HG03095 (cell line): ENCODE data around the gene WFDC9.
"Not testable (repeated sequence)": the region's sequence is repeated elsewhere in the genome, so short reads cannot be mapped to it uniquely, and the experiment has no call there.

Experiments used
- ATAC-seq: cut with Tn5 transposase; IDR thresholded peaks from one replicate; pipeline ENCODE4 v1.9.1; 2021; ENCODE audit warnings: moderate library complexity; ENCODE audit not compliant: unreplicated experiment

The WFDC9 gene

GRCh38 chr20:45631184-45631583 lies at the start of gene WFDC9:
Gene WFDC9 (minus strand): TSS chr20:45631284. CDS start chr20:45610181, 21,103 bp downstream.
- no peak for ATAC-seq

GRCh38 chr20:45679650-45680049 lies 48.6 kb upstream of the WFDC9 start:
- ATAC-seq, result no peak

- no peak for ATAC-seq
These were observed 41.7 kb upstream of the WFDC9 start for GRCh38 chr20:45672765-45673164.

DNA sequence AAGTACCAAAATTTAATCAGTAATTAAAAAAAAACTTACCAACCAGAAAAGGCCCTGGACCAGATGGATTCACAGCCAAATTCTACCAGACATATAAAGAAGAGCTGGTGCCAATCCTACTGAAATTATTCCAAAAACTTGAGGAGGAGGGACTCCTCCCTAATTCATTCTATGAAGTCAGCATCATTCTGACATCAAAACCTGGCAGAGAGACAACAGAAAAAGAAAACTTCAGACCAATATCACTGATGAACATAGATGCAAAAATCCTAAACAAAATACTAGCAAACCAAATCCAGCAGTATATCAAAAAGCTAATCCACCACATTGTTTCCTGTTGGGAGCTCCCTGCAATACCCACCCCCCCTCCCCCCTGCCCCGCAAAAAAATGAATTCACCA lies 39.1 kb upstream of the WFDC9 start, which contains the start of gene WFDC11:
Gene WFDC11, minus strand, starts transcription at position 101 of the 400 bp plus-strand sequence. CDS start 19,639 bp downstream, outside the sequence.
- no peak for ATAC-seq

DNA sequence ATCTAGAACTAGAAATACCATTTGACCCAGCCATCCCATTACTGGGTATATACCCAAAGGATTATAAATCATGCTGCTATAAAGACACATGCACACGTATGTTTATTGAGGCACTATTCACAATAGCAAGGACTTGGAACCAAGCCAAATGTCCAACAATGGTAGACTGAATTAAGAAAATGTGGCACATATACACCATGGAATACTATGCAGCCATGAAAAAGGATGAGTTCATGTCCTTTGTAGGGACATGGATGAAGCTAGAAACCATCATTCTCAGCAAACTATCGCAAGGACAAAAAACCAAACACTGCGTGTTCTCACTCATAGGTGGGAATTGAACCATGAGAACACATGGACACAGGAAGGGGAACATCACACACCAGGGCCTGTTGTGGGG lies 26.0 kb upstream of the WFDC9 start:
- ATAC-seq, result not testable (repeated sequence)

DNA sequence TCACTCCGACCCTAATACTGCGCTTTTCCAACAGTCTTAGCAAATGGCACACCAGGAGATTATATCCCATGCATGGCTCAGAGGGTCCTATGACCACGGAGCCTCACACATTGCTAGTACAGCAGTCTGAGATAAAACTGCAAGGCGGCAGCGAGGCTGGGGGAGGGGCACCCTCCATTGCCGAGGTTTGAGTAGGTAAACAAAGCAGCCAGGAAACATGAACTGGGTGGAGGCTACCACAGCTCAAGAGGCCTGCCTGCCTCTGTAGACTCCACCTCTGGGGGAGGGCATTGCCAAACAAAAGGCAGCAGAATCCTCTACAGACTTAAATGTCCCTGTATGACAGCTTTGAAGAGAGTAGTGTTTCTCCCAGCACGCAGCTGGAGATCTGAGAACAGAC lies 20.6 kb upstream of the WFDC9 start:
- ATAC-seq, result not testable (repeated sequence)

GRCh38 chr20:45649312-45649863 lies 18.3 kb upstream of the WFDC9 start:
- no peak for ATAC-seq

DNA sequence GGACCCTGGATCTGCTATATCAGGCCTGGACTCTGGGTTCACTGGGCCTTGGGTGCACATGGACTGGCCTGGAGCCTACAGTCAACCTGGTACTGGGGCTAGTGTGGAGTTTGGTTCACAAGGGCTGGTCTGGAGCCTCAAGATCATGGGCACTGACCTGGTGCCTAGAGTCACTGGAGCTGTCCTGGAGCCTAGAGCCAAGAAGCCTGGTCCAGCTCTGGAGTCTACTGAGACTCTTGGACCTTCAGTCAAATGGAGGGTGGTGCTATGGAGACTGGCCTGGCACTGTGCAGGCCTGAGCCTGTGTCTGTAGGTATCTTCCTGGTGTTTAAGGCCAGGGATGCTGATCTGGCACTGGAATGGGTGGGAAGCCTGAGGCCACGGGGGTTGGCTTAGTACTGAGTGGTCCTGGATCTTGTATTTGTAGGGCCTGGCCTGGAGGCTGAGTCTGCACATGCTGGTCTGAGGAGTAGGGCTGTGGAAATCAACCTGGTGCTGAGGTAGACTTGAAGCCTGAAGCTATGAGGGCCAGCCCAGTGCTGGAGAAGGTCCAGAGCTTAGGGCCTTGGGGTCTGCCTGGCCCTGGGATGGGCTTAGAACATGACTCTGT lies 16.5 kb upstream of the WFDC9 start:
- ATAC-seq, result no peak

- ATAC-seq, result no peak
These were observed 15.8 kb upstream of the WFDC9 start for GRCh38 chr20:45646875-45647274.

GRCh38 chr20:45645869-45646268 lies 14.8 kb upstream of the WFDC9 start:
- not testable (repeated sequence) for ATAC-seq

- ATAC-seq, result not testable (repeated sequence)
These were observed 10.0 kb upstream of the WFDC9 start for GRCh38 chr20:45641076-45641475.

DNA sequence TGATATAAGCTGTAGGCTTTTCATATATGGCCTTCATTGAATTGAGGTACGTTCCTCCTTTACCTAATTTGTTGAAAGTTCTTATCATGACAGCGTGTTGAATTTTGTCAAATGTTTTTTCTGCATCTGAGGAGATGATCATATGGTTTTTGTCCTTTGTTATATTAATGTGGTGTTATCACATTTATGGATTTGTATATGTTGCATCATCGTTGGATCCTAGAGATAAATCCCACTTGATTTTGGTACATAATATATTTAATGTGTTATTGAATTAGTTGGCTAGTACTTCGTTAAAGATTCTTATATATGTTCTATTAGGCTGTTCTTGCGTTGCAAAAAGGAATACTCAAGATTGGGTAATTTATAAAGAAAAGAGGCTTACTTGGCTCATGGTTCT lies 8.6 kb upstream of the WFDC9 start:
- ATAC-seq, result no peak

DNA sequence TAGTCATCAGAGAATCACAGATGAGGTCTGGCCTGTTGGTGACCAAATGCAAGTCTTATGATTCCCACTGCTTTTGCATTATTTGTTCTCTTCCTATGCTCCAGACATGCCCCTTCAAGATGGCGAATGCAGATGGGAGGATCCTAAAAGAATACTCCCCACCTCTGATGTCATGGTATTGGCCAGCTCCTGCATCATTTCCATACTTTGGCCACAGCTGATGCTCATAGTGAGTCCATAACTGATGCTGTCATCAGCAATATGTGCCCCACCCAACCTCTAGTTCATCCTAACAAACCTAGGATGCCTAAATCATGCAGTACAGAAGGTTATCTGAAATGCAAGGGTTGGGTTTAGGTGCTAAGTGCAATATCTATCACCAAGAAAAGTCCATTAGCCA lies 5.4 kb upstream of the WFDC9 start:
- no peak for ATAC-seq

DNA sequence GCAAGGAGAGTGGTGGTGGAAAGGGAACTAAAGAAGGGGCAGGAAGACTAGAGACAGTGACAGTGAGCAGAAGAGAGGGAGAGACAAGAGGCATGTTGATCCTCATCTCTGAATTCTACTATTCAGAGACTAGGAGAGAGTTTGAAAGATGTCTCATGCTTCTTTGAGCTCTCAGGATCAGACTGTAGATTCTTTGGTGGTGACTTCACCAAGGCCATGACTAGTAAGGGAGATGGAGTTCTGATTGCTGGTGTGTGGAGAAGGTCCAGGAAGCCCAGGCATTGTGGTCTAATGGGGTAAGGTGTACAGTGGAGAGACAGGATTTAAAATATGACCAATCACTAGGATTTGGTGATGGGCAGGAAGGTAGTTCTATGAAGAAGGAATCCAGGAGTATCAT lies 713 bp downstream of the WFDC9 start:
- no peak for ATAC-seq

GRCh38 chr20:45629496-45630100 lies 1.5 kb downstream of the WFDC9 start, which contains the start of gene WFDC10A:
Gene WFDC10A (plus strand): TSS chr20:45629739. CDS start chr20:45629814, 75 bp downstream.
- ATAC-seq, result no peak

DNA sequence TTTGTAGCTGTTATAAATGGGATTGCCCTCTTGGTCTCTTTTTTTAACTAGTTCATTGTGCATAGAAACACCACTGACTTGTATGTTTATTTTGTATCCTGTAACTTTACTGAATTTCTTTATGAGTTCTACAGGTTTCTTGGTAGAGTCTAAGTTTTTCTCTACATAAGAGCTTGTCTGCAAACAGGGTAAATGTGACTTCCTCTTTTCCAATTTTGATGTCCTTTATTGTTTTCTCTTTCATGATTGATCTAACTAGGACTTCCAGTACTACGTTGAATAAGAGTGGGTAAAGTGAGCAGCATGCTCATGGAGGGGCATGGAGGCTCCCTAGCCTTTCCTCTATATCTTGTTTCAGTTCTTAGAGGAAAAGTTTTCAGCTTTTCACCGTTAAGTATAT lies 4.5 kb downstream of the WFDC9 start:
- no peak for ATAC-seq

GRCh38 chr20:45621593-45621992 lies 9.5 kb downstream of the WFDC9 start:
- ATAC-seq, result no peak

DNA sequence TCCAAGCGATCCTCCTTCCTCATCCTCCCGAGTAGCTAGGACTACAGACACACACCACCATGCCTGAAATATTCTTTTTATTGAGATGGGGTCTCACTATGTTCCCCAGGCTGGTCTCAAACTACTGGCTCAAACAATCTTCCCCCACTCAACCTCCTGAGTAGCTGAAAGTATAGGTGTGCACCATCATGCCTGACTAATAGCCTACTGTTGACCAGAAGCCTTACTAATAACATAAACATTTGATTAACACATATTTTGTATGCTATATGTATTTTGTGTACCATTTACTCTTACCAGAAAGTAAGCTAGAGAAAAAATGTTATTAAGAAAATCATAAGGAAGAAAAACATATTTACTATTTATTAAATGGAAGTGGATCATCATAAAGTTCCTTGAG lies 13.5 kb downstream of the WFDC9 start:
- ATAC-seq, result no peak

- ATAC-seq, result no peak
These were observed 18.8 kb downstream of the WFDC9 start for GRCh38 chr20:45612314-45612713.

DNA sequence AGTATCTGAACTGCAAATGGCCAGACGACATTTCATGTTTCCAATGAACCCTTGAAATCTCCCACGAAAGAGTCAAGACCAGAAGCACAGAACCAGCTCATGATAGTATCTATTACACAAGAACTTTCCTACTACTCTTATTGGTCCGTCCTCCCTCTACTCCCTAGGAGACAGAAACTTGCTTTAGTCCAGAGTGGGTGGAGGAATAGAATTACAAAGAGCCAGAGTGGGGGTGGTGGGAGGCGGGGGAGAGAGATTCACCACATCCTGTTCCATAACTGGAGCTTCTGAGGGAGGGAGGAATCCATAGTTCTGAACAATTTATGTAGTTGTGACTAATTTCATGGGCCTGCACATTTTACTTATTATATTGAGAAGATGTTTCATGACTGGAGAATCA lies 20.0 kb downstream of the WFDC9 start:
- no peak for ATAC-seq

DNA sequence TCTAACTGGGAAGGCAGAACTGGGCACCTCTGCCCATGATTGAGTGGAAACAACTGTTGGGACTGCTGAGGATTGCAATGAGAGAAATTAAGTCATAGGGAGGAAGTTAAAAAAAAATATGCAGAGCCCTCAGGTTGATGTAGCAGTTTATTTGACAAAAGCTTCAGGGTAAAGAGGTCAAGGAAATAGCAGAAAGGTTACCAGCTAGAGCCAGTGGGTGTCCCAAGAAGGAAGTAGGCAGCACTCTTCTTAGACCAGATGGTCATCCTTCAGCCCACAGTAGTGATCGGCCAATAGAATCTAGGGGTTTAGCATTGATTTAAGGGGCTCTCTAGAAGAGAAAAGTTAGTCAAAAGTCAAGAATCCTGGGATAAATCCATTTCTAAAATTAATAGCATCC lies 23.3 kb downstream of the WFDC9 start:
- no peak for ATAC-seq

GRCh38 chr20:45595235-45595634 lies 35.8 kb downstream of the WFDC9 start:
- ATAC-seq, result no peak
